HepG2 (cell line): ENCODE results near the gene TMEM236. TPM values are rescaled to one million over a fixed set of nuclear protein-coding genes. Genes with fewer than 3 reads are reported as not detected.

Experiments used
- ATAC-seq: fragments of 200-7000 bp; cut with Tn5 transposase; 3 replicates; pipeline ENCODE4 v1.9.1; 2020; ENCODE audit warnings: mild to moderate bottlenecking, moderate library complexity
- BruUV-seq: library from RNA; stranded (reverse); fragments of 400-500 nt; replicated peaks from 2 replicates; lab custom pipeline; 2021; lab: Mats Ljungman, UMichigan
- CTCF ChIA-PET: fragments of 300-600 bp; formaldehyde crosslinking; extraction: SDS; loops from one replicate; lab custom pipeline; 2021; ENCODE audit warnings: low total read pairs, inconsistent platforms, low intra/inter-chr PET ratio; lab: Yijun Ruan, JAX
- POLR2A ChIA-PET: fragments of 350-600 bp; sonication (Branson Sonifier 250); formaldehyde crosslinking; loops from one replicate; lab custom pipeline; 2020; ENCODE audit warnings: antibody characterized with exemption, inconsistent platforms; lab: Yijun Ruan, JAX
- DNase-seq: peaks from one replicate; pipeline ENCODE4 v3.0.0-alpha.2; 2015; ENCODE audit warnings: low spot score
- FAIRE-seq: peaks from 3 replicates; lab custom pipeline; 2011; peaks lifted over from hg19 to GRCh38; lab: Jason Lieb, UNC
- H2AFZ ChIP-seq: one replicate; pipeline ENCODE4 v1.6.1; 2011; ENCODE audit warnings: low read length, inconsistent platforms
- H3K27ac ChIP-seq: fragments of 300-600 bp; 3 replicates; pipeline ENCODE4 v1.8.0; 2011; ENCODE audit warnings: mixed run types, mild to moderate bottlenecking, mixed read lengths, low read length, inconsistent platforms; ENCODE audit not compliant: insufficient read depth; ENCODE audit errors: extremely low read length
- H3K27me3 ChIP-seq, 2 experiments: fragments of 200-600 bp in 1 of 2; 2 replicates in 1 of 2; 3 replicates in 1 of 2; pipeline versions ENCODE4 v1.6.0 to v1.8.0; 2011; ENCODE audit warnings: low read length in 2 of 2, mild to moderate bottlenecking in 2 of 2, moderate library complexity in 2 of 2, inconsistent platforms in 1 of 2; ENCODE audit not compliant: insufficient read depth in 2 of 2, control insufficient read depth in 1 of 2
- H3K36me3 ChIP-seq, 2 experiments: fragments of 200-600 bp in 1 of 2; replicated peaks in 1 of 2; 2 replicates in 1 of 2; 3 replicates in 1 of 2; pipeline versions ENCODE4 v1.5.1 to v1.8.0; 2011; ENCODE audit warnings: low read length in 2 of 2, inconsistent platforms in 1 of 2; ENCODE audit not compliant: insufficient read depth in 2 of 2, control insufficient read depth in 1 of 2
- H3K4me1 ChIP-seq: 2 replicates; pipeline ENCODE4 v1.5.1; 2012; ENCODE audit warnings: low read length, inconsistent platforms; ENCODE audit not compliant: insufficient read depth
- H3K4me2 ChIP-seq: 2 replicates; pipeline ENCODE4 v1.6.0; 2011; ENCODE audit warnings: low read depth, low read length, inconsistent platforms
- H3K4me3 ChIP-seq, 3 experiments: fragments of 200-600 bp in 1 of 3; sonication (generic), shearing (Covaris generic) in 1 of 3; replicated peaks in 1 of 3; 2 replicates each; pipeline ENCODE4 v1.5.1; 2011 to 2016; ENCODE audit warnings: low read length in 3 of 3, inconsistent platforms in 2 of 3, low read depth in 2 of 3, mild to moderate bottlenecking in 2 of 3, control low read depth in 1 of 3, mixed read lengths in 1 of 3; ENCODE audit not compliant: insufficient read depth in 1 of 3
- H3K79me2 ChIP-seq: one replicate; pipeline ENCODE4 v1.6.1; 2011; ENCODE audit warnings: low read length, inconsistent platforms; ENCODE audit not compliant: insufficient read depth
- H3K9ac ChIP-seq: 2 replicates; pipeline ENCODE4 v1.6.0; 2011; ENCODE audit warnings: mild to moderate bottlenecking, low read depth, low read length, inconsistent platforms; ENCODE audit not compliant: insufficient read depth
- H3K9me3 ChIP-seq: 2 replicates; pipeline ENCODE4 v1.5.1; 2012; ENCODE audit warnings: mild to moderate bottlenecking, low read length
- H4K20me1 ChIP-seq: 2 replicates; pipeline ENCODE4 v1.6.0; 2011; ENCODE audit warnings: inconsistent platforms, mild to moderate bottlenecking, low read length, moderate library complexity; ENCODE audit not compliant: insufficient read depth
- HNRNPUL1 ChIP-seq: fragments of 200-400 bp; formaldehyde crosslinking; IDR thresholded peaks from 2 replicates; pipeline ENCODE4 v1.6.1; 2017; ENCODE audit warnings: low read depth, mild to moderate bottlenecking, low read length, moderate library complexity
- HOXA3 ChIP-seq: sonication (generic); formaldehyde crosslinking; IDR thresholded peaks from 2 replicates; pipeline ENCODE4 v1.5.0; 2020; ENCODE audit warnings: missing genetic modification reagents
- NFE2 ChIP-seq: sonication (generic); formaldehyde crosslinking; IDR thresholded peaks from 2 replicates; pipeline ENCODE4 v1.4.0; 2020; ENCODE audit warnings: missing genetic modification reagents
- NR2F2 ChIP-seq: IDR thresholded peaks from 2 replicates; pipeline ENCODE4 v1.6.1; 2012; ENCODE audit warnings: low read depth, inconsistent platforms, borderline replicate concordance
- REPIN1 ChIP-seq: sonication (generic); formaldehyde crosslinking; IDR thresholded peaks from 2 replicates; pipeline ENCODE4 v1.8.0; 2022; ENCODE audit warnings: missing genetic modification reagents, low read depth, mild to moderate bottlenecking, borderline replicate concordance
- SOX5 ChIP-seq: IDR thresholded peaks from 2 replicates; pipeline ENCODE4 v1.6.1; 2016; ENCODE audit warnings: borderline replicate concordance
- SRY ChIP-seq: sonication (generic); formaldehyde crosslinking; IDR thresholded peaks from 2 replicates; pipeline ENCODE4 v1.8.0; 2022; ENCODE audit warnings: mild to moderate bottlenecking, missing genetic modification reagents
- ZNF180 ChIP-seq: sonication (generic); formaldehyde crosslinking; IDR thresholded peaks from 2 replicates; pipeline ENCODE4 v1.4.0; 2020; ENCODE audit warnings: low read depth, missing genetic modification reagents, borderline replicate concordance
- ZNF232 ChIP-seq: sonication (generic); formaldehyde crosslinking; IDR thresholded peaks from 2 replicates; pipeline ENCODE4 v1.4.0; 2020; ENCODE audit warnings: missing genetic modification reagents, borderline replicate concordance
- ZNF556 ChIP-seq: sonication (generic); formaldehyde crosslinking; IDR thresholded peaks from 2 replicates; pipeline ENCODE4 v1.4.0; 2020; ENCODE audit warnings: mild to moderate bottlenecking, missing genetic modification reagents, borderline replicate concordance
- ZNF724P ChIP-seq: sonication (generic); formaldehyde crosslinking; IDR thresholded peaks from 2 replicates; pipeline ENCODE4 v1.8.0; 2022; ENCODE audit warnings: missing genetic modification reagents, borderline replicate concordance
- ZNF850 ChIP-seq: sonication (generic); formaldehyde crosslinking; conservative IDR thresholded peaks from 2 replicates; pipeline ENCODE4 v1.9.0; 2021; ENCODE audit warnings: mild to moderate bottlenecking, missing genetic modification reagents
- ZSCAN9 ChIP-seq: IDR thresholded peaks from 2 replicates; pipeline ENCODE4 v1.6.1; 2016; ENCODE audit warnings: borderline replicate concordance
- WGBS: methylation state at CpG from one replicate; pipeline ENCODE4 v1.1.6; 2017; ENCODE audit warnings: low lambda C conversion rate; 5-methylcytosine and 5-hydroxymethylcytosine counted together
- in situ Hi-C: cut with HindIII; loops from 2 replicates; pipeline ENCODE4 v1.10.0; 2017; ENCODE audit warnings: low pct_unique_long_range_greater_than_20kb; ENCODE audit not compliant: extremely low pct_ligation_motif_present
- intact Hi-C: fragments of 100-400 bp; cut with micrococcal nuclease; formaldehyde crosslinking; loops from one replicate; pipeline ENCODE4 v1.10.0; 2022; ENCODE audit not compliant: unreplicated experiment
- polyA plus RNA-seq, 8 experiments: library from polyadenylated mRNA; depleted of rRNA in 3 of 8; stranded (reverse) in 7 of 8; unstranded in 1 of 8; fragments of >200 nt; fragmentation: Illumina TruSeq in 4 of 8; extraction: Trizol in 4 of 8; gene quantifications; 2 replicates each; pipeline versions ENCODE4 v1.2.1 to v1.2.3, GENCODE V29; 2011 to 2016; ENCODE audit warnings: low read depth in 4 of 8, missing spikeins in 1 of 8, mixed read lengths in 1 of 8; ENCODE audit not compliant: insufficient read depth in 1 of 8
- total RNA-seq, 5 experiments: library from RNA; depleted of rRNA; stranded (reverse); fragments of >200 nt; fragmentation: Illumina TruSeq; extraction: Trizol; gene quantifications; 2 replicates each; pipeline ENCODE4 v1.2.3, GENCODE V29; 2016; ENCODE audit warnings: low read depth in 1 of 5
- TF ChIP-seq, protein P1 (sequence below): sonication (generic); formaldehyde crosslinking; IDR thresholded peaks from 2 replicates; pipeline ENCODE4 v1.8.0; 2022; ENCODE audit warnings: mild to moderate bottlenecking, missing genetic modification reagents, moderate library complexity
- TF ChIP-seq, protein P2 (sequence below): sonication (generic); formaldehyde crosslinking; IDR thresholded peaks from 2 replicates; pipeline ENCODE4 v1.8.0; 2022; ENCODE audit warnings: missing genetic modification reagents, mild to moderate bottlenecking, borderline replicate concordance
- TF ChIP-seq, protein P3 (sequence below), 2 experiments: fragments of 450-650 bp in 1 of 2; sonication (generic) in 1 of 2; formaldehyde crosslinking; IDR thresholded peaks; 2 replicates each; pipeline versions ENCODE4 v1.5.0 to v1.8.0; 2020 to 2022; ENCODE audit warnings: mild to moderate bottlenecking in 1 of 2, missing genetic modification reagents in 1 of 2

Gene TMEM236
- total and polyA plus RNA-seq, 2 of the 13 experiments (the other 11 are each of a cell fraction or from before 2014, with no cell fraction given), result 0.04 to 0.08 TPM

DNA sequence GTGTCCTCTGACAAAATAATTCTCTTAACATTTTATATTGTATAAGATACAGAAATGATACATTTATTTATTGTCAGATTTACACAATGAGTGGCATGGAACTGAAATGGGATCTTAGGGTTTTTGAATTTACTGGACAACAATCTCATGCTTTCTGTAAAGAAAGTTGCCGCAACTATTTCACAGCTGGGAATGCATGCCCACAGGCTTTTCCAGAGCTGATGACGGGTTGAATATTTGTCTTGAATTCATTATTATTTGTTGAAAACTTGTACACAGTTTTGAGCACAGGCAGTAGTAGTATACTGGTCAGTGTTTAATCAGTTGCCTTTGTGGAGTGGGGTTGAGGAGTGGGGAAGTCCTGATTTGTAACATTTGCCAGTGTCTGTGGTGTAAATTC lies 36.6 kb downstream of the TMEM236 start (continued):
- TF ChIP-seq, protein P1, sequence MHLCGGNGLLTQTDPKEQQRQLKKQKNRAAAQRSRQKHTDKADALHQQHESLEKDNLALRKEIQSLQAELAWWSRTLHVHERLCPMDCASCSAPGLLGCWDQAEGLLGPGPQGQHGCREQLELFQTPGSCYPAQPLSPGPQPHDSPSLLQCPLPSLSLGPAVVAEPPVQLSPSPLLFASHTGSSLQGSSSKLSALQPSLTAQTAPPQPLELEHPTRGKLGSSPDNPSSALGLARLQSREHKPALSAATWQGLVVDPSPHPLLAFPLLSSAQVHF, result no peak
- TF ChIP-seq, all 625 proteins: peak for 0

DNA sequence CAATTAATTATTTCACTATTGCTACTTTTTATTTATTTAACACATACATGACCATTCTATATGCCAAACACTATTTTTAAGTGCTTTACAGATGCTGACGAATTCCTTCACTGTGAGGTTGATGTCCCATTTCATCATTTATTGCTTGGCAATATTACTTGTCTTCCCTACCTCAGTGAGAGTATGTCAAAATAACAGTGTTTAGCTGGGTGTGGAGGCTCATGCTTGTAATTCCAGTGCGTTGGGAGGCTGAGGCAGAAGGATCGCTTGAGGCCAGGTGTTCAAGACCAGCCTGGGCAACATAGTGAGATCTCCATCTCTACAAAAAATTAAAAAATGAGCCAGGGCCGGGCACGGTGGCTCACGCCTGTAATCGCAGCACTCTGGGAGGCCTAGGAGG lies 37.4 kb downstream of the TMEM236 start:
- in situ Hi-C loops (no loop called here), intact Hi-C loops (no loop called here)
- POLR2A ChIA-PET, result no interaction called here
- H3K4me1 ChIP-seq, result peaks cover 13% of the 10 kb centered on the region
- H3K9ac ChIP-seq, result no peak overlapping the region
- no peak overlapping the region for H2AFZ ChIP-seq
- FAIRE-seq, result no peak
- H3K79me2 ChIP-seq, result no peaks in the 10 kb centered on the region
- ATAC-seq, result no peak
- H3K36me3 ChIP-seq, result no peaks in the 10 kb centered on the region
- CTCF ChIA-PET, result no interaction called here
- WGBS, result 54% methylated on average over 7 of the region's 7 CpGs
- no peak for DNase-seq
- H3K4me2 ChIP-seq, result no peak overlapping the region
- no peaks in the 10 kb centered on the region for H4K20me1 ChIP-seq
- H3K9me3 ChIP-seq, result no peaks in the 10 kb centered on the region
- no peak overlapping the region for H3K27ac ChIP-seq
- no TSS peak for BruUV-seq
- no peak for TF ChIP-seq SRY (CRISPR knock-in tag)
- no peak for TF ChIP-seq HNRNPUL1
- TF ChIP-seq ZNF724P (CRISPR knock-in tag), result no peak
- no peak overlapping the region for H3K4me3 ChIP-seq
- peaks cover 0 to 11% of the 10 kb centered on the region in 2 experiments; a peak in 4 of 5 replicates for H3K27me3 ChIP-seq

DNA sequence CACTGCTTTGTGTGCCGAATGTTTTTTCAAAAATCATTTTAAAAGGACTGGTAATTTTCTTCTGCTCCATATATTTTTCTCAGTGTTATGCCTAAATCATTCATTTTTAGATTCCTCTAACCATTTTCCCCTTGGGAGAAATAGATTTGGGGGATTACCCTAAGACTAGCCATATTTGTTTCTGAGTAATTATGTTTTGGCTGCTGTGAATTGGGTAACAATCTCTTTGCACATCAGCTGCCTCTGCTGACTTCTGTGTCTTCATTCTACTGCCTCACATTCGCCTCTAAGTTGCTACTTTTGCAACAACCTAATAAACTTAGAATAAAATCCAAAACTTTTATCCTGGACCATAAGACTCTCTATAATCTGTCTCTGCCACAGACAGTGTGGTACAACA lies 38.6 kb downstream of the TMEM236 start:
- Histone ChIP-seq H2AFZ (no peak overlapping the region), H3K9me3 (no peaks in the 10 kb centered on the region), H3K27ac (no peak overlapping the region), H4K20me1 (no peaks in the 10 kb centered on the region), H3K27me3 (peaks cover 0 to 11% of the 10 kb centered on the region in 2 experiments; a peak in 4 of 5 replicates), H3K4me3 (no peak overlapping the region), H3K9ac (no peak overlapping the region), H3K79me2 (no peaks in the 10 kb centered on the region), H3K4me1 (peaks cover 16% of the 10 kb centered on the region), H3K36me3 (no peaks in the 10 kb centered on the region), H3K4me2 (no peak overlapping the region)
- BruUV-seq, result no TSS peak
- ChIA-PET CTCF (no interaction called here), POLR2A (no interaction called here)
- ATAC-seq, result no peak
- no peak for DNase-seq
- no peak for FAIRE-seq
- in situ Hi-C loops, result no loop called here
- intact Hi-C loops, result no loop called here
- WGBS, result 19% methylated on average over 2 of the region's 2 CpGs
- no peak for TF ChIP-seq NFE2 (CRISPR knock-in tag)
- TF ChIP-seq, protein P2, sequence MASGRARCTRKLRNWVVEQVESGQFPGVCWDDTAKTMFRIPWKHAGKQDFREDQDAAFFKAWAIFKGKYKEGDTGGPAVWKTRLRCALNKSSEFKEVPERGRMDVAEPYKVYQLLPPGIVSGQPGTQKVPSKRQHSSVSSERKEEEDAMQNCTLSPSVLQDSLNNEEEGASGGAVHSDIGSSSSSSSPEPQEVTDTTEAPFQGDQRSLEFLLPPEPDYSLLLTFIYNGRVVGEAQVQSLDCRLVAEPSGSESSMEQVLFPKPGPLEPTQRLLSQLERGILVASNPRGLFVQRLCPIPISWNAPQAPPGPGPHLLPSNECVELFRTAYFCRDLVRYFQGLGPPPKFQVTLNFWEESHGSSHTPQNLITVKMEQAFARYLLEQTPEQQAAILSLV, result no peak
- TF ChIP-seq HOXA3 (CRISPR knock-in tag), result no peak
- TF ChIP-seq NR2F2, result no peak
- no peak for TF ChIP-seq REPIN1 (CRISPR knock-in tag)
- no peak for TF ChIP-seq ZNF850
- no peak for TF ChIP-seq ZNF180 (CRISPR knock-in tag)
- no peak for TF ChIP-seq ZNF232 (CRISPR knock-in tag)
- TF ChIP-seq, protein P3, sequence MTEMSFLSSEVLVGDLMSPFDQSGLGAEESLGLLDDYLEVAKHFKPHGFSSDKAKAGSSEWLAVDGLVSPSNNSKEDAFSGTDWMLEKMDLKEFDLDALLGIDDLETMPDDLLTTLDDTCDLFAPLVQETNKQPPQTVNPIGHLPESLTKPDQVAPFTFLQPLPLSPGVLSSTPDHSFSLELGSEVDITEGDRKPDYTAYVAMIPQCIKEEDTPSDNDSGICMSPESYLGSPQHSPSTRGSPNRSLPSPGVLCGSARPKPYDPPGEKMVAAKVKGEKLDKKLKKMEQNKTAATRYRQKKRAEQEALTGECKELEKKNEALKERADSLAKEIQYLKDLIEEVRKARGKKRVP (CRISPR knock-in tag; IDR thresholded peaks at IDR 0.05), result no peak
- TF ChIP-seq ZNF556, result no peak
- TF ChIP-seq ZSCAN9 (CRISPR knock-in tag), result no peak
- TF ChIP-seq SOX5 (CRISPR knock-in tag), result no peak
